GM12878 (cell line): Measurements from ENCODE around the gene ENTREP3. TPM values are rescaled to one million over a fixed set of nuclear protein-coding genes. Genes with fewer than 3 reads are reported as not detected.

ENCODE experiments used
- ASH2L ChIP-seq: fragments of 300-600, 200-600 bp; sonication (generic); IDR thresholded peaks from 2 replicates; pipeline ENCODE4 v1.6.1; 2017; ENCODE audit warnings: low read depth, mild to moderate bottlenecking, borderline replicate concordance
- BACH1 ChIP-seq: fragments of 450-650 bp; IDR thresholded peaks from 2 replicates; pipeline ENCODE4 v1.6.1; 2017; ENCODE audit warnings: mild to moderate bottlenecking, borderline replicate concordance
- BCL11A ChIP-seq: IDR thresholded peaks from 2 replicates; pipeline ENCODE4 v1.6.1; 2011; ENCODE audit warnings: low read depth, low read length
- CBFB ChIP-seq: IDR thresholded peaks from 2 replicates; pipeline ENCODE4 v1.6.1; 2016; ENCODE audit warnings: antibody characterized with exemption, low read depth
- CEBPZ ChIP-seq: fragments of 150-350 bp; IDR thresholded peaks from 2 replicates; pipeline ENCODE4 v1.6.1; 2016; ENCODE audit warnings: low read depth, low read length
- DPF2 ChIP-seq: fragments of 450-650 bp; IDR thresholded peaks from 2 replicates; pipeline ENCODE4 v1.6.1; 2017; ENCODE audit warnings: mild to moderate bottlenecking
- E2F8 ChIP-seq: fragments of 450-650 bp; IDR thresholded peaks from 2 replicates; pipeline ENCODE4 v1.6.1; 2018; ENCODE audit warnings: mild to moderate bottlenecking, low read depth, moderate library complexity; ENCODE audit not compliant: partially characterized antibody
- KAT2A ChIP-seq: conservative IDR thresholded peaks from 2 replicates; pipeline ENCODE4 v1.6.1; 2011; ENCODE audit warnings: low read depth, low read length; ENCODE audit not compliant: control insufficient read depth
- KDM1A ChIP-seq: fragments of 200-600 bp; sonication (generic); IDR thresholded peaks from 2 replicates; pipeline ENCODE4 v1.6.1; 2016; ENCODE audit warnings: borderline replicate concordance
- KLF5 ChIP-seq: fragments of 450-650 bp; IDR thresholded peaks from 2 replicates; pipeline ENCODE4 v1.6.1; 2014; ENCODE audit warnings: mild to moderate bottlenecking; ENCODE audit not compliant: partially characterized antibody
- LARP7 ChIP-seq: fragments of 450-650 bp; IDR thresholded peaks from 2 replicates; pipeline ENCODE4 v1.6.1; 2017; ENCODE audit warnings: mild to moderate bottlenecking
- MEF2B ChIP-seq: fragments of 450-650 bp; IDR thresholded peaks from 2 replicates; pipeline ENCODE4 v1.6.1; 2018; ENCODE audit warnings: mild to moderate bottlenecking, moderate library complexity; ENCODE audit not compliant: partially characterized antibody, poor library complexity, severe bottlenecking
- NFYA ChIP-seq: IDR thresholded peaks from 2 replicates; pipeline ENCODE4 v1.6.1; 2011; ENCODE audit warnings: low read depth, mild to moderate bottlenecking, low read length, improper control_type of control experiment, borderline replicate concordance
- NRF1 ChIP-seq: conservative IDR thresholded peaks from 2 replicates; pipeline ENCODE4 v1.6.1; 2011; ENCODE audit warnings: mild to moderate bottlenecking, low read depth, low read length, improper control_type of control experiment
- PAX8 ChIP-seq: fragments of 450-650 bp; IDR thresholded peaks from 2 replicates; pipeline ENCODE4 v1.6.1; 2017; ENCODE audit warnings: mild to moderate bottlenecking, moderate library complexity
- POLR2AphosphoS5 ChIP-seq: IDR thresholded peaks from 2 replicates; pipeline ENCODE4 v1.6.1; 2011; ENCODE audit warnings: mild to moderate bottlenecking, low read length, inconsistent platforms
- SIX5 ChIP-seq: IDR thresholded peaks from 2 replicates; pipeline ENCODE4 v1.6.1; 2011; ENCODE audit warnings: mild to moderate bottlenecking, low read depth, low read length, moderate library complexity; ENCODE audit not compliant: severe bottlenecking
- SMC3 ChIP-seq: IDR thresholded peaks from 2 replicates; pipeline ENCODE4 v1.6.1; 2011; ENCODE audit warnings: low read length, improper control_type of control experiment, borderline replicate concordance
- SREBF1 ChIP-seq: IDR thresholded peaks from 2 replicates; pipeline ENCODE4 v1.6.1; 2012; ENCODE audit warnings: mild to moderate bottlenecking, low read length
- SREBF2 ChIP-seq: IDR thresholded peaks from 2 replicates; pipeline ENCODE4 v1.6.1; 2012; ENCODE audit warnings: mild to moderate bottlenecking, low read length
- STAT1 ChIP-seq: fragments of 450-650 bp; conservative IDR thresholded peaks from 2 replicates; pipeline ENCODE4 v1.6.1; 2014; ENCODE audit warnings: antibody characterized with exemption, mild to moderate bottlenecking
- TARDBP ChIP-seq: IDR thresholded peaks from 2 replicates; pipeline ENCODE4 v1.6.1; 2016; ENCODE audit warnings: borderline replicate concordance
- TBL1XR1 ChIP-seq: IDR thresholded peaks from 2 replicates; pipeline ENCODE4 v1.6.1; 2012; ENCODE audit warnings: low read depth, low read length, improper control_type of control experiment
- polyA plus RNA-seq, 11 experiments: library from polyadenylated mRNA; depleted of rRNA in 4 of 11; unstranded in 6 of 11; stranded (reverse) in 5 of 11; fragments of >200 nt; fragmentation: Nextera tagmentation in 4 of 11; fragmentation: Illumina TruSeq in 1 of 11; extraction: Ambion mirVana in 4 of 11; extraction: Trizol in 1 of 11; gene quantifications; 1 replicate in 1 of 11; 2 replicates in 10 of 11; pipeline versions ENCODE4 v1.2.1 to v1.2.3, GENCODE V29; 2011 to 2016; ENCODE audit warnings: inconsistent platforms in 2 of 11, missing spikeins in 2 of 11, low read depth in 1 of 11
- total RNA-seq, 4 experiments: library from RNA; depleted of rRNA in 3 of 4; stranded (reverse); fragments of >200 nt in 3 of 4; fragmentation: Illumina TruSeq in 1 of 4; extraction: Trizol in 1 of 4; gene quantifications; 2 replicates each; pipeline versions ENCODE4 v1.2.1 to v1.2.3, GENCODE V29; 2013 to 2021
- TF ChIP-seq, protein P1 (sequence below), 3 experiments: IDR thresholded peaks in 2 of 3; conservative IDR thresholded peaks in 1 of 3; 2 replicates each; pipeline ENCODE4 v1.5.1; 2011; ENCODE audit warnings: low read depth in 3 of 3, low read length in 3 of 3, mild to moderate bottlenecking in 3 of 3, control low read depth in 2 of 3, moderate library complexity in 2 of 3, inconsistent platforms in 1 of 3, mixed read lengths in 1 of 3; ENCODE audit not compliant: control insufficient read depth in 2 of 3, insufficient read depth in 1 of 3; ENCODE audit errors: extremely low read depth in 1 of 3

Gene ENTREP3
- total and polyA plus RNA-seq, 10 of the 15 experiments (the other 5 are each of a cell fraction or from before 2014, with no cell fraction given): 1.7 to 31.8 (median 3.9) TPM

DNA sequence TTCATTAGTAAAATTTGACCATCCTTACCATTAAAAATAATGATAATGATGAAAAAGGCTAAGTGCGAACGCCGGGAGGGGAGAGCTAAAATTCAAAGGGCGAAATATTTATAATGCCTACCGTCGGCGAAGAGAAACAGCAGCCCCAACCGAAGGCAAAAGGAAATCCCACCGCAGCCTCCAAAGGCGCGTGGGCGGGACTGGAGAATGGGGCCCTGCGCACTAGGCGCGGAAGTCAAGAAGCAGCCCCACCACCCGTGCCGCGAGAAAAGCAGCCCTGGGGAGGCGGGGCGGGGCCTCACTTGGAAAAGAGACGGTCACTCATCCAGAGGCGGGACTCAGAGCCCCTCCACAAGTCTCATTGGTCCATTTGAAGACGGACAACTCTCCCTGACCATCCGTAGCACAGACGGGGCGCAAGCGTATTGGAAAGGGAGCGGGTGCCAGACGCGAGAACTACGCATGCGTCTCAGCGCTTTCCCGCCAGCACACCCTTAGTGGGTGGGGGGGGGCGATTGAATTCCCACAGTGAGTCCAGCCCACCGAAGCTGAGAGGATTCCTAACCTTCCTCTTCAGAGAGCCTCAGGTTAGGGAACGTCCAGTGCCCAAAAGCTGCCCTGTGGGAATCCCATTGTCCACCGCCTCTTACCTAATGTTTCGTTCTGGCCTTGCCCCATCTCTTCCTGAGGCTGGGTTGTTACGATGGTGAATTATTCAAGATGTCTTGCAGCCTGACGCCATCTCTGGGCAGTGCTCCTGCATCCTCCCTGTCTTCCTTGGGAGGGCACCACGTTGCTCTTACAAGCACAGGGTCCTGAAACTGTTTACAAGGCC lies 27.8 kb downstream of the ENTREP3 start (continued):
- no peak for TF ChIP-seq TARDBP
- peak; percentile 68 for TF ChIP-seq CBFB
- TF ChIP-seq KAT2A: no peak
- TF ChIP-seq SMC3: 0 out of 2 replicates have a peak, but pooled peaks have one; percentile 7
- TF ChIP-seq BACH1: no peak; the same call in 1 of the 2 replicates
- TF ChIP-seq KDM1A: no peak
- 0 out of 2 replicates have a peak, but pooled peaks have one; percentile 36 for TF ChIP-seq STAT1
- TF ChIP-seq NFYA: peak; percentile 60
- peak; percentile 17 for TF ChIP-seq KLF5
- TF ChIP-seq LARP7: 0 out of 2 replicates have a peak, but pooled peaks have one; percentile 49
- no peak for TF ChIP-seq BCL11A
- TF ChIP-seq ASH2L: no peak
- peak; percentile 98 for TF ChIP-seq E2F8
- peak; percentile 85 for TF ChIP-seq POLR2AphosphoS5
- TF ChIP-seq NRF1: peak; percentile 96
- TF ChIP-seq, protein P1, sequence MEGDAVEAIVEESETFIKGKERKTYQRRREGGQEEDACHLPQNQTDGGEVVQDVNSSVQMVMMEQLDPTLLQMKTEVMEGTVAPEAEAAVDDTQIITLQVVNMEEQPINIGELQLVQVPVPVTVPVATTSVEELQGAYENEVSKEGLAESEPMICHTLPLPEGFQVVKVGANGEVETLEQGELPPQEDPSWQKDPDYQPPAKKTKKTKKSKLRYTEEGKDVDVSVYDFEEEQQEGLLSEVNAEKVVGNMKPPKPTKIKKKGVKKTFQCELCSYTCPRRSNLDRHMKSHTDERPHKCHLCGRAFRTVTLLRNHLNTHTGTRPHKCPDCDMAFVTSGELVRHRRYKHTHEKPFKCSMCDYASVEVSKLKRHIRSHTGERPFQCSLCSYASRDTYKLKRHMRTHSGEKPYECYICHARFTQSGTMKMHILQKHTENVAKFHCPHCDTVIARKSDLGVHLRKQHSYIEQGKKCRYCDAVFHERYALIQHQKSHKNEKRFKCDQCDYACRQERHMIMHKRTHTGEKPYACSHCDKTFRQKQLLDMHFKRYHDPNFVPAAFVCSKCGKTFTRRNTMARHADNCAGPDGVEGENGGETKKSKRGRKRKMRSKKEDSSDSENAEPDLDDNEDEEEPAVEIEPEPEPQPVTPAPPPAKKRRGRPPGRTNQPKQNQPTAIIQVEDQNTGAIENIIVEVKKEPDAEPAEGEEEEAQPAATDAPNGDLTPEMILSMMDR (IDR thresholded peaks at IDR 0.05 in 2 of 3, conservative IDR thresholded peaks at IDR 0.05 in 1 of 3; ENCODE audit: control insufficient read depth in 2 of 3, extremely low read depth in 1 of 3, insufficient read depth in 1 of 3, low read depth in 3 of 3, low read length in 3 of 3): no peak
- no peak for TF ChIP-seq CEBPZ
- TF ChIP-seq SREBF1: no peak
- TF ChIP-seq SREBF2: no peak
- peak; percentile 14; the same call in 1 of the 2 replicates for TF ChIP-seq TBL1XR1
- no peak for TF ChIP-seq SIX5
- no peak for TF ChIP-seq PAX8
- TF ChIP-seq DPF2: no peak; the same call in none of the 2 replicates
- TF ChIP-seq MEF2B: no peak
